NCI-H2227 treated with DMSO at 0.1 percent for 48 hours (cell line): ENCODE data around the gene ZNF892.
"Not testable (repeated sequence)": the region's sequence is repeated elsewhere in the genome, so short reads cannot be mapped to it uniquely, and the experiment has no call there.

Source experiments
- DNase-seq: peaks from one replicate; lab custom pipeline; 2025; lab: John Stamatoyannopoulos, UW

Gene ZNF892

GRCh38 chr2:95231723-95232122 is 24.4 kb downstream of the ZNF892 start:
- no peak for DNase-seq

DNA sequence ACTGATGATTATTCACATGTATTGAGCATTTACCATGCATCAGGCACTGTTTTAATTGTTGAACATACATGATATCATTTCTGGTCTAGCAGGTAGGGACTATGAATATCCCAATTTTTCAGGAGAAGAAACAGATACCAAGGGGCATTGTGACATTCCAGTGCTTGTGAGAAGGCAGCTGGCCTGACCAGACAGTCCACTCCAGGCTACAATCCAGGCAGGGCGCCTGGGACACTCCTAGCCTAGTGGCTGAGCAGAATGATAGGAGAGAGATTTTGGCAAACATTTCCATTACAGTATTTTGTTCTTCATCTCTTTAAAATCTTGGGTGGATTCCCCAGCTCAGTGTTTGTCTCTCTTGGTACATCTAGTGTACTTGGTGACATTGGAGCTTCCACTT is 24.9 kb downstream of the ZNF892 start:
- no peak for DNase-seq

GRCh38 chr2:95234286-95234785 is 27.0 kb downstream of the ZNF892 start:
- DNase-seq, result no peak

DNA sequence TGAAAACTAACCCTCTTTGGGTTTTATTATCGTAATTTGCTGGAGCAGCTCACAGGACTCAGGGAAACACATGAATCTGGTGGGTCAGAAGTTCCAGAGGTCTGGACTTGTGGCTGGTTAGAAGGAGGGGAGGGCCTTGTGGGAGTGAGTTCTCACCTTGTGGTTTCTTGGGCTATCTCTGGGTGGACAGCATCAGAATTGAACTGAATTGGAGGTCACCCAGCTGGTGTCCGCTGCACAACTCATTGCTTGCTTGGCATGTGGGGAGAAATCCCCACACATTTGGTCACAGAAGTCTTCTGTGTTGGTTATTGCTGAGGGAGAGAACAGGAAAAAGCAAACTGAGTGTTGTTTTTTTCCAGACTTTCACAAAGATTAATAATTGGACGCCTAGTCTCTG is 27.5 kb downstream of the ZNF892 start:
- no peak for DNase-seq

GRCh38 chr2:95238131-95238530 is 30.8 kb downstream of the ZNF892 start:
- DNase-seq, result no peak

- DNase-seq, result no peak
Observed at GRCh38 chr2:95240091-95240490, 32.8 kb downstream of the ZNF892 start.

GRCh38 chr2:95240556-95240955 is 33.2 kb downstream of the ZNF892 start:
- no peak for DNase-seq

DNA sequence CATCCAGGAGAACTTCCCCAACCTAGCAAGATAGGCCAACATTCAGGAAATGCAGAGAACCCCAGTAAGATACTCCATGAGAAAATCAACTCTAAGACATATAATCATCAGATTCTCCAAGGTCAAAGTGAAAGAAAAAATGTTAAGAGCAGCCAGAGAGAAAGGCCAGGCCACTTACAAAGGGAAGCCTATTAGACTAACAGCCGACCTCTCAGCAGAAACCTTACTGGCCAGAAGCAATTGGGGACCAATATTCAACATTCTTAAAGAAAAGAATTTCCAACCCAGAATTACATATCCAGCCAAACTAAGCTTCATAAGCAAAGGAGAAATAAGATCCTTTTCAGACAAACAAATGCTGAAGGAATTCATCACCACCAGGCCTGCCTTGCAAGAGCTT is 34.8 kb downstream of the ZNF892 start:
- DNase-seq, result not testable (repeated sequence)
